ENCODE measurements around the gene PXK.
"Not testable (repeated sequence)": the region's sequence is repeated elsewhere in the genome, so short reads cannot be mapped to it uniquely, and the experiment has no call there.

The PXK gene

GRCh38 chr3:58421004-58421403, 88.3 kb downstream of the PXK start:
- no peak for FAIRE-seq

- FAIRE-seq, result peak; percentile 94
Observed at GRCh38 chr3:58422756-58423325, 90.1 kb downstream of the PXK start.

GRCh38 chr3:58424613-58425012, 91.9 kb downstream of the PXK start:
- no peak for FAIRE-seq

- FAIRE-seq, result peak; percentile 13
Observed at GRCh38 chr3:58425782-58426181, 93.1 kb downstream of the PXK start.

GRCh38 chr3:58427661-58428361, 95.1 kb downstream of the PXK start:
- FAIRE-seq, result no peak

- FAIRE-seq, result no peak
Observed at GRCh38 chr3:58429657-58430056, 97.0 kb downstream of the PXK start.

- FAIRE-seq, result no peak
Observed at GRCh38 chr3:58432905-58433304, 100.2 kb downstream of the PXK start.

GRCh38 chr3:58433400-58434167, 100.9 kb downstream of the PXK start, which contains the start of gene PDHB:
PDHB (minus strand) TSS chr3:58433832; CDS start chr3:58433809, 23 bp downstream.
- FAIRE-seq, result no peak

- no peak for FAIRE-seq
Observed at GRCh38 chr3:58434168-58434504, 101.4 kb downstream of the PXK start.

GRCh38 chr3:58434511-58434910, 101.8 kb downstream of the PXK start:
- FAIRE-seq, result no peak

- FAIRE-seq, result peak; percentile 51
Observed at GRCh38 chr3:58434990-58435389, 102.3 kb downstream of the PXK start.

GRCh38 chr3:58437276-58437675, 104.6 kb downstream of the PXK start:
- not testable (repeated sequence) for FAIRE-seq

GRCh38 chr3:58440996-58441355, 108.3 kb downstream of the PXK start:
- FAIRE-seq, result not testable (repeated sequence)

- no peak for FAIRE-seq
Observed at GRCh38 chr3:58441514-58442450, 109.1 kb downstream of the PXK start.

GRCh38 chr3:58452176-58452575, 119.5 kb downstream of the PXK start:
- no peak for FAIRE-seq

- FAIRE-seq, result no peak
Observed at GRCh38 chr3:58459160-58459559, 126.5 kb downstream of the PXK start.

GRCh38 chr3:58462829-58463180, 130.1 kb downstream of the PXK start:
- FAIRE-seq, result no peak

- peak; percentile 91 for FAIRE-seq
Observed at GRCh38 chr3:58463181-58463941, 130.7 kb downstream of the PXK start.

- no peak for FAIRE-seq
Observed at GRCh38 chr3:58463942-58464271, 131.2 kb downstream of the PXK start.

- FAIRE-seq, result no peak
Observed at GRCh38 chr3:58464866-58465265, 132.2 kb downstream of the PXK start.

GRCh38 chr3:58466899-58467563, 134.3 kb downstream of the PXK start:
- no peak for FAIRE-seq

GRCh38 chr3:58469096-58469495, 136.4 kb downstream of the PXK start:
- no peak for FAIRE-seq
